Globus pallidus (tissue), 1 donor: ENCODE results near the gene BSPRY.
"Not testable (repeated sequence)": the region's sequence is repeated elsewhere in the genome, so short reads cannot be mapped to it uniquely, and the experiment has no call there.

ENCODE experiments used
- DNase-seq: peaks from one replicate; pipeline ENCODE4 v3.0.0-alpha.2; 2015; ENCODE audit warnings: low spot score

Gene BSPRY

GRCh38 chr9:113395000-113395861 lies 45.9 kb downstream of the BSPRY start:
- DNase-seq: no peak

GRCh38 chr9:113397203-113397631 lies 47.9 kb downstream of the BSPRY start:
- DNase-seq: no peak

DNA sequence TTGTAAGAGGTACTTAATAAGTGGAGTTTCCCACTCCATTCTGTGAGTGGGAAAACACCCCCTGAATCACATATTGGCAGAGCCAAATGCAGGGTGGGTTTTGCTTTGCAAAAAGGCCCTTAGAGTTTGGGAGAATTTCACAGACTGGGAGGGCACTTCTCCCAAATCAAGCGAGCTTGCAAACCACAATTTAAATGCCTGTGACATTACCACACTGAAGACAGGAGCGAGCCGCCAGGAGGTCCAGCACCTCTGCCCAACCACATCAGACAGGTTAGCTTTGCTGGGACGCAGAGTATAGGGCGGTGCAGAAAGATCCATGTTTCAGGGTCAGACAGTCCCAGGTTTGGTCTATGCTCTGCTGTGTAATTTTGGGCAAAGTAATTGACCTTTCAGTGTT lies 49.5 kb downstream of the BSPRY start:
- no peak for DNase-seq

DNA sequence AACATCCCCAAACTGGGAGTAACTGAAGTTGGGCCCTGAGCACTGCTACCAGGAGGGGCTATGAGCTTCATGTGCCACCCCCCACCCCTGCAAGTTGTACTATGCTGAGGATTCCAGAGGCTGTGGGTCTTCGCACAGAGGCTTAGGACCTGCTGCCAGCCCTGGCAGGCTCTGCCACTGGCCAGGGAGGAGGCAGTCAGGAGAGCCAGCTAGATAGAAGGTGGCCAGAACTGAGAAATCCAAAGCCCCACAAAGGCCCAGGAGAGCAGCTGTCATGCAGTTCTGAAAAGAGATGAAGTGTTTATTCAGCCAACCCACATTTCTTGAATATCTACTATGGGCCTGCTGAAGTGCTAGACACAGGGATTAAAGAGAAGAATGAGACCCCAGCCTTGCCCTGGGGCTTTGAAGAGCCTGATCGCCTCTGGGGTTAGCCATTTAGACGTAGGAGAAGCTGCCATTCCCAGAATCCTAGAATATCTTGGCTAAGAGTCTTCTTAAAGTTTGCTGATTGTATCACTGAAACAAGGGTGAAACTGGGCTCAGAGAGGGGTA lies 50.4 kb downstream of the BSPRY start:
- no peak for DNase-seq

- peak; percentile 100 for DNase-seq
Measured at GRCh38 chr9:113401027-113401792, 51.9 kb downstream of the BSPRY start, which contains the start of gene ALAD. Gene ALAD (minus strand): TSS chr9:113401284. CDS start chr9:113393559, 7,725 bp downstream.

GRCh38 chr9:113403646-113404045 lies 54.3 kb downstream of the BSPRY start:
- DNase-seq: no peak

DNA sequence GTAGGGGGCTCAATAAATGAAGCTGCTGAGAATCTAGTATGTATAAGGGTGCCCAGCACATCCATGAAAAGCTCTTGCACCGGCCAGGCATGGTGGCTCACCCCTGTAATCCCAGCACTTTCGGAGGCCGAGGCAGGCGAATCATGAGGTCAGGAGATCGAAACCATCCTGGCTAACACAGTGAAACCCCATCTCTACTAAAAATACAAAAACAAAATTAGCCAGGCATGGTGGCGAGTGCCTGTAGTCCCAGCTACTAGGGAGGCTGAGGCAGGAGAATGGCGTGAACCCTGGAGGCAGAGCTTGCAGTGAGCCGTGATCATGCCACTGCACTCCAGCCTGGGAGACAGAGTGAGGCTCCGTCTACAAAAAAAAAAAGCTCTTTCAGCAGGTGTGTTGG lies 57.0 kb downstream of the BSPRY start:
- not testable (repeated sequence) for DNase-seq

DNA sequence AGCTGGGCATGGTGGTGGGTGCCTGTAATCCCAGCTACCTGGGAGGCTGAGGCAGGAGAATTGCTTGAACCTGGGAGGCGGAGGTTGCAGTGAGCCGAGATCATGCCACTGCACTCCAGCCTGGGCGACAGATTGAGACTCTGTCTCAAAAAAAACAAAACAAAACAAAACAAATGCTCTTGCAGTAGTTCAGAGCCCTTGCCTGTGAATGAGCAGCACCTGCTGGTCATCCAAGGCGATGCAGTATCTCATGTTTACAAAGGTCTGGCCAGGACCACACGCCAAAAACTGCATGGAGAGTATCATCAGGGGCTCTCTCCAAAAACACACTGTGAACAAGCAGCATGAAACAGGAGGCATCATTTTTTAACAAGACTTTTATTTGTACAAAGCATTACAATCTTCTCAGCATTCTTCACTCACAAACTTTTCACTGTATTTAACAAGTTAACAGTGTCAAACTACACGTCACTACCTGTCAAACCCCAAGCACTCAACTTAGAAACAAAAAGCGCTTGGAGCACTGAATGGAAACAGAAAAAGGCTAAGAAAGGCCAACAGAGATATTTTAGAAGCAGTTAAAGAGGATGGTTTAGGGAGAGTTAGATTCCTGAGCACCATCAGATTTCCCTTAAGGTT lies 57.7 kb downstream of the BSPRY start:
- peak; percentile 47 for DNase-seq

DNA sequence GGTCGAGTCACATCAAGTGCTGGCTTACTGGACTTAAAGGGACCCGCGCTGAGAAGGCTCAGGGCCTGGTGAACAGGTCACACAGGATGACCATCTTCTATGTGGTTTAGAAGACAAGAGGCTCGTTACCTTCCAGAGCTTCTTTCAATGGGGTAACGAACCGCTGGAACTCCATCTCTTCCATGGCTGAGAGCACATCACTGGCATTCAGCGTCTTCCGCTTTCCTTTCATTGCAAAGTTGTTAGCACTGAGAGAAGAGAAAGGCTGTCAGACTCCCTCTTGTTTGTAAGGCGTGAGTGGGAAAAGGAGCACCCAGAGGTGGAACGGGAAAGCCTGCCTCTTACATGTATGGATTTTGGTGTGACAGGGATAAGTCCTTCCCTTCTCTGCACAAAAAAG lies 60.1 kb downstream of the BSPRY start:
- no peak for DNase-seq

DNA sequence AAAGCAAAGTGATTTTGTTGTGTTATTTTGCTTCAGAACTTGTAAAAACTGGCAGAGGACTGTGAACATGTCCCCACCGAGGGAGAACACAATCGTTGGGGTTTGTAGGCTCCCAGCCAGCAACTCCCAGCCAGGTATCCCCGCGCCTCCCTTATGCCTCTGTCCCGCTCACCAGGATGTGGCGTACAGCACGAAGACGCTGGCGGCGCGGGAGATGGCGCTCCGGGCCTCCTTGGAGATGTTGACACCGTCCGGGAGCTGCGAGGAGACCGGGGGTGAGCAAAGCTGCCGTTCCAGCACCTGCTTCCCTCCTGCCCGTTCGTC lies 60.5 kb downstream of the BSPRY start:
- no peak for DNase-seq

DNA sequence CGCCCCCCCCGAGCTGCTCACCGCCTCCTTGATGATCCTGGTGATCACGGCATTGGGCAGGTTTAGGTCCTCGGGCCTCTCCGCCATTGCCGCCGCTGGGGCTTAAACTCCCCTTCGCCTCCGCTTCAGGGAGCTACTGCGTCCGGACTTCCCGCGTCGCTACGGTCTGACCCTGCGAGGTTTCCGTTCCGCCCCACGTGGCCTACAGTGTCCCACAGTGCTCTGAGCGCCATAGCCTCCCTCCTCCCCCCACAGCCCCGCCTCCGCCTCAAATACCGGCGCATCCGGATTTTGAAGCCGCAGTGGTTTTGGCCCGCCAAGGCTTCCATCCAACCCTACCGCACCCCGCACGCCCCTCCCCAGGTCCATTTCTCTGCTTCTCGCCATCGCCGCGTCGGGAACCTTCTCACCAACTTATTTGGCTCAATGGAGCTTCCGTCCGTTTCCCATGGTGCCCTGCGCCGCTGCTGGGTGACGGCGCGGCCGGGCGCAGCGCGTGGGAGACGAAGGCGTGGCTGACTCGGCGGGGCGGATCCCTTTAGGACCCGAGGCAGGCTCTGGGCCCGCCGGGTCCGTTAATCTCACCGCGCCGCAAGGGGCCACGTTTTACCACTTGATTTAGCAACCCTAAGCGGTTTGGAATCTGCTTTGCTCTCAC lies 61.0 kb downstream of the BSPRY start, which contains the start of the genes C9orf43 and POLE3:
C9orf43 (plus strand) TSS at position 541 of the 658 bp plus-strand sequence. CDS start 2,747 bp downstream, outside the sequence.
POLE3 (minus strand) TSS at position 469 of the 658 bp plus-strand sequence; CDS start at position 87, 382 bp downstream.
- peak; percentile 92 for DNase-seq

DNA sequence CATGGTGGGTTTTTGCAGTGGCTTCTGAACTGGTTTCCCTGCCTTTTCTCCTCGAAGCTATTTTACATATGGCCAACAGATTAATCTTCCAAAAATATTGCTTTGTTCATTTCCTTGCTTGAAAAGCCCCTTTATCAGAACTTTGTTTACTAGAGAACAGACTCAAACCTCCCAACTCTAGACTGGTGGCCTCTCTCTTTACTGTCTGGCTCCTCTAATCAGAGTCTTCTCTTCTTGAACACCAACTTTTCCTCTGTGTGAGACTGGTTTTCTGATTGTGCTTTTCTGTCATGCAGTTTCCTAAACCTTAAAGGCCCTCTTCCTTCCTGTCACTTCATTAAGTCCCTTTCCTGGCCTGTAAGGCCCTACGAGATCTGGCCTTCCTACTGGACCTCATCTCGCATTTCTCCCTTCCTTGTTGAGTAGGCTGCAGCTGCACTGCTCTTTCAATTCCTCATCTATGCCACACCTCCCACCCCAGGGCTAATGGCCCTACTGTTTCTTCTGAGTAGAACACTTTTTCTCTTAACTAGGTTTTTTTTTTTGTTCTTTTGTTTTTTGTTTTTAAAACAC lies 66.9 kb downstream of the BSPRY start:
- no peak for DNase-seq

GRCh38 chr9:113417370-113417769 lies 68.0 kb downstream of the BSPRY start:
- no peak for DNase-seq
